Left ventricle myocardium inferior (tissue), 1 donor: ENCODE measurements around the gene C2CD5. TPM values are rescaled to one million over a fixed set of nuclear protein-coding genes. Genes with fewer than 3 reads are reported as not detected.

Source experiments
- DNase-seq: peaks from one replicate; pipeline ENCODE4 v3.0.0-alpha.2; 2020
- H3K27ac ChIP-seq: fragments of 200-600 bp; replicated peaks from 2 replicates; pipeline ENCODE4 v1.8.0; 2021
- H3K27me3 ChIP-seq: fragments of 200-600 bp; 2 replicates; pipeline ENCODE4 v1.8.0; 2021; ENCODE audit warnings: low read depth
- H3K36me3 ChIP-seq: fragments of 200-600 bp; 2 replicates; pipeline ENCODE4 v1.8.0; 2021
- H3K4me1 ChIP-seq: fragments of 200-600 bp; 2 replicates; pipeline ENCODE4 v1.8.0; 2021
- H3K4me3 ChIP-seq: fragments of 200-600 bp; 2 replicates; pipeline ENCODE4 v1.8.0; 2021; ENCODE audit warnings: mild to moderate bottlenecking, moderate library complexity
- H3K9me3 ChIP-seq: fragments of 200-600 bp; replicated peaks from 2 replicates; pipeline ENCODE4 v1.8.0; 2021
- intact Hi-C: fragments of 100-400 bp; cut with micrococcal nuclease; formaldehyde crosslinking; loops from one replicate; pipeline ENCODE4 v1.11.0; 2022
- total RNA-seq: library from RNA; stranded (reverse); fragmentation: NEBNext Ultra II Directional; extraction: Animal tissue kit (Norgen Biotek cat#: 25700); gene quantifications from one replicate; pipeline ENCODE4 v1.2.1, GENCODE V29; 2021
- TF ChIP-seq, protein P1 (sequence below): fragments of 200-600 bp; IDR thresholded peaks from 2 replicates; pipeline ENCODE4 v1.8.0; 2021; ENCODE audit warnings: antibody characterized with exemption, mild to moderate bottlenecking, borderline replicate concordance
- donor health status: DM: no; HTN: yes; CAD: no; lungs with severe emphysema.

C2CD5 gene
- total RNA-seq, 1 donor from 2014 or later = 22.5 TPM

DNA sequence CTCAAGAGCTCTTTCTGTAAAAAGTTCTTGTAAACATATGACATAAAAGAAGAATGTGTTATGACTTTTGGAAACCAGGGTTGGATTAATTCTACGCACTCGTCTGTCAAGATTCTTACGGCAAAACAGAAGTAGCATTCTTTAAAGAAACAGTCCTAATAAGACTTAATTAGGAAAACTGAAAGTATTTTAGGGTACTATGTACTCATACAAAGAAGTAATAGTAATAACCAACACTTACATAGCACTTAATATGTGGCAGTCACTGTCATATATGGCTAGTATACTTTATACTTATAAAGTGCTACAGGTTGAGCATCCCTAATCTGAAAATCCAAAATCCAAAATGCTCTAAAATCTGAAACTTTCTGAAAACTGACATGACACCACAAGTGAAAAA lies 136.9 kb downstream of the C2CD5 start:
- intact Hi-C loops = no loop called here

DNA sequence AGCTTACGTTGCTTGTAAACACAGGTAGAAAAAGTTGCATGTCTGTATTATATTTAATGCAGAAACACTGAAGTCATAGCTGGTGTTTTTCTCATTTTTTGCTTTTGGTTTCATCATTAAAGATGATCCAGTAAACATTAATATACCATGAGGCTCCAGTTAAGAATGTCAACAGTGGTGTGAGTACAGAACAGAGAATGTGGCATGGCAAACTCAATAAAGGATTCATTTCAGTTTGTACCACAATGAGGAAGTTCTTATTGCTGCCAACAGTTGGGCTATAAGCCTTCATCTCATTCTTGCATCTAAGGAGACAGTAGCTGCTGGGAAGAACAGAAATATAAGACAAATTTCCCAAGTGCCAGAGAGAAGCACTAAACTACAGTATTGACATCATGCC lies 137.7 kb downstream of the C2CD5 start:
- Histone ChIP-seq H3K4me3 (no peak overlapping the region), H3K27ac (no peak overlapping the region), H3K9me3 (peaks cover 10% of the 10 kb centered on the region), H3K36me3 (no peaks in the 10 kb centered on the region), H3K4me1 (peaks cover 8% of the 10 kb centered on the region), H3K27me3 (no peaks in the 10 kb centered on the region)
- TF ChIP-seq, protein P1, sequence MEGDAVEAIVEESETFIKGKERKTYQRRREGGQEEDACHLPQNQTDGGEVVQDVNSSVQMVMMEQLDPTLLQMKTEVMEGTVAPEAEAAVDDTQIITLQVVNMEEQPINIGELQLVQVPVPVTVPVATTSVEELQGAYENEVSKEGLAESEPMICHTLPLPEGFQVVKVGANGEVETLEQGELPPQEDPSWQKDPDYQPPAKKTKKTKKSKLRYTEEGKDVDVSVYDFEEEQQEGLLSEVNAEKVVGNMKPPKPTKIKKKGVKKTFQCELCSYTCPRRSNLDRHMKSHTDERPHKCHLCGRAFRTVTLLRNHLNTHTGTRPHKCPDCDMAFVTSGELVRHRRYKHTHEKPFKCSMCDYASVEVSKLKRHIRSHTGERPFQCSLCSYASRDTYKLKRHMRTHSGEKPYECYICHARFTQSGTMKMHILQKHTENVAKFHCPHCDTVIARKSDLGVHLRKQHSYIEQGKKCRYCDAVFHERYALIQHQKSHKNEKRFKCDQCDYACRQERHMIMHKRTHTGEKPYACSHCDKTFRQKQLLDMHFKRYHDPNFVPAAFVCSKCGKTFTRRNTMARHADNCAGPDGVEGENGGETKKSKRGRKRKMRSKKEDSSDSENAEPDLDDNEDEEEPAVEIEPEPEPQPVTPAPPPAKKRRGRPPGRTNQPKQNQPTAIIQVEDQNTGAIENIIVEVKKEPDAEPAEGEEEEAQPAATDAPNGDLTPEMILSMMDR = no peak
- no peak for DNase-seq
- intact Hi-C loops = no loop called here

More for the DNA sequence above, 136.9 kb downstream of the C2CD5 start:
- no peak overlapping the region for H3K4me3 ChIP-seq
- H3K9me3 ChIP-seq = peaks cover 10% of the 10 kb centered on the region
- peaks cover 8% of the 10 kb centered on the region for H3K4me1 ChIP-seq
- no peaks in the 10 kb centered on the region for H3K36me3 ChIP-seq
- no peak overlapping the region for H3K27ac ChIP-seq
- no peaks in the 10 kb centered on the region for H3K27me3 ChIP-seq
- TF ChIP-seq, protein P1 = no peak
- no peak for DNase-seq

DNA sequence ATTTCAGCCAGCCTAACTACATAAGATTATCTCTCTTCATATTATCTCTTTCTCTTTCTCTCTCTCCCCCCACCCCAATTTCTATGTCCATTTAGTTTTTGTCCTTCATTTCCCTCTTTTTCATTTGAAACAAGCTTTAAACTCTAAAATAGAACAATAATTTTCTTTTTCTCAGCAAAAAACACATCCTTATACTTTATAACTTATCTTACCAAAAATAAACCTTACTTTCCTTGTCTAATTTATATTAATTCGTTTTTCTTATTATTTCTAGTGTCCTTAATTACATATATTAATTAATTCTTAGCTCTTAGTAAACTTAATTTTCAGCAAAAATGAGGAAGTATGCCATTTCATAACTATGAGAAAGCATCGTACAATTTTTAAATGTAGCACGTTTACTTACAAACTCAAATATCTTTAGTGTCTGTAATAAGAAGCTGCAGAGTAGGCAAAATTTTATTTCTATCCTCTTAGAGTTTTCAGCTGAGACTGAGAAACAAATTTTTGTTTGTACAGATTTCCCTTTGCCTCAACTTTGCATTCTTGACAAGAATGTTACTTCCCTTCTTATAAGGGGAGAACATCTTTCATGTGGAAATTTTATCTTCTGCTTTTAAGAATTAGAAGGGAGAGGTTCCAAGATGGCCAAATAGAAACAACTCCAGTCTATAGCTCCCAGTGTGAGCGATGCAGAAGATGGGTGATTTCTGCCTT lies 144.7 kb downstream of the C2CD5 start:
- TF ChIP-seq, protein P1 = no peak
- H3K9me3 ChIP-seq = peaks cover 25% of the 10 kb centered on the region
- H3K27ac ChIP-seq = no peak overlapping the region
- H3K27me3 ChIP-seq = no peaks in the 10 kb centered on the region
- H3K4me1 ChIP-seq = no peaks in the 10 kb centered on the region
- intact Hi-C loops = no loop called here
- H3K36me3 ChIP-seq = no peaks in the 10 kb centered on the region
- no peak overlapping the region for H3K4me3 ChIP-seq
- no peak for DNase-seq

Other genes starting within 250 kb of the C2CD5 start
- gene ST8SIA1, start 209.8 kb downstream of the C2CD5 start, total RNA-seq = 2.1 TPM
- gene ETNK1, start 80.6 kb upstream of the C2CD5 start, total RNA-seq = 13.9 TPM